ENCODE measurements around the gene ZDHHC21. TPM values are rescaled to one million over a fixed set of nuclear protein-coding genes. Genes with fewer than 3 reads are reported as not detected.

Gene ZDHHC21
- total RNA-seq, 1 experiment from 2014 or later, result 9.9 TPM

DNA sequence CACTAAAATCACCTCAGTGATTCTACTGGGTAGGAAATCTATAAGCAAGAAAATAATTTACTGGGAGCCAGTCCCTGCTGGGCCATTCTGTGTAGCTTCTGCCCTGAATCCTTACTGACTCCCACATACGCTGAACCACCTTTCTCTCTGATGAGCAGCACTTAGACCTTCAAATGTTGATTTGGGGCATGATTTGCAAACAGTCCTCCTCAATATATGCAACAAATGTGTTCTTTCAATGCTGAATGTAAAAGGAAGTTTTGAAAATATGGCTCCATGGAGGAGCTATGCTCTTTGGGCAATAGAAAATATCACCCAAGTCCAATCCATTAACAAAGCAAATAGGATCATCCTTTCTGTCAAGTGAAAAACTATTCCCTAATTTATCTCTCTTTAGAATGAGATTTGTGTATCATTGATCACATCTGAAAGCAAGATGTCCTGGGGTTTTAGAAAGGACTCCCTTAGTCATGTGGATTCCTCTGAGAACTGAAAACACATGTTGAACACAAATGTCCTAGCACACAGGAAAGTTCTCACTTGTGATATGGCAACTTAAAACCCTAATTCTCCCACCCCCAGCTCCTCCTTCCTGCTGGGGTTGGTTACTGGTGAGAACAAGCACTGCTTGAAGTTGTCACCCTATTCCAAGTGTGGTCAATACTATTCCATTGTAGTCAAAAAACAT lies 38.2 kb upstream of the ZDHHC21 start:
- TF ChIP-seq, protein P1, sequence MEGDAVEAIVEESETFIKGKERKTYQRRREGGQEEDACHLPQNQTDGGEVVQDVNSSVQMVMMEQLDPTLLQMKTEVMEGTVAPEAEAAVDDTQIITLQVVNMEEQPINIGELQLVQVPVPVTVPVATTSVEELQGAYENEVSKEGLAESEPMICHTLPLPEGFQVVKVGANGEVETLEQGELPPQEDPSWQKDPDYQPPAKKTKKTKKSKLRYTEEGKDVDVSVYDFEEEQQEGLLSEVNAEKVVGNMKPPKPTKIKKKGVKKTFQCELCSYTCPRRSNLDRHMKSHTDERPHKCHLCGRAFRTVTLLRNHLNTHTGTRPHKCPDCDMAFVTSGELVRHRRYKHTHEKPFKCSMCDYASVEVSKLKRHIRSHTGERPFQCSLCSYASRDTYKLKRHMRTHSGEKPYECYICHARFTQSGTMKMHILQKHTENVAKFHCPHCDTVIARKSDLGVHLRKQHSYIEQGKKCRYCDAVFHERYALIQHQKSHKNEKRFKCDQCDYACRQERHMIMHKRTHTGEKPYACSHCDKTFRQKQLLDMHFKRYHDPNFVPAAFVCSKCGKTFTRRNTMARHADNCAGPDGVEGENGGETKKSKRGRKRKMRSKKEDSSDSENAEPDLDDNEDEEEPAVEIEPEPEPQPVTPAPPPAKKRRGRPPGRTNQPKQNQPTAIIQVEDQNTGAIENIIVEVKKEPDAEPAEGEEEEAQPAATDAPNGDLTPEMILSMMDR (IDR thresholded peaks at IDR 0.05; ENCODE audit: unreplicated experiment), result no peak
- Mint-ChIP-seq H3K9me3 (ENCODE audit: unreplicated experiment) (no peaks in the 10 kb centered on the region), H3K4me3 (ENCODE audit: unreplicated experiment) (no peak overlapping the region), H3K27ac (ENCODE audit: low read depth, unreplicated experiment) (no peak overlapping the region), H3K27me3 (ENCODE audit: insufficient read depth, unreplicated experiment) (peaks cover 68% of the 10 kb centered on the region), H3K4me1 (ENCODE audit: insufficient read depth, unreplicated experiment) (no peaks in the 10 kb centered on the region), H3K36me3 (ENCODE audit: insufficient read depth, unreplicated experiment) (no peaks in the 10 kb centered on the region)
- ChIA-PET POLR2A (no interaction called here), CTCF (no interaction called here)
- intact Hi-C loops (cut with micrococcal nuclease), result no loop called here
- no TSS peak for BruUV-seq (replicated peaks)
- no peak for DNase-seq (ENCODE audit: unreplicated experiment)

DNA sequence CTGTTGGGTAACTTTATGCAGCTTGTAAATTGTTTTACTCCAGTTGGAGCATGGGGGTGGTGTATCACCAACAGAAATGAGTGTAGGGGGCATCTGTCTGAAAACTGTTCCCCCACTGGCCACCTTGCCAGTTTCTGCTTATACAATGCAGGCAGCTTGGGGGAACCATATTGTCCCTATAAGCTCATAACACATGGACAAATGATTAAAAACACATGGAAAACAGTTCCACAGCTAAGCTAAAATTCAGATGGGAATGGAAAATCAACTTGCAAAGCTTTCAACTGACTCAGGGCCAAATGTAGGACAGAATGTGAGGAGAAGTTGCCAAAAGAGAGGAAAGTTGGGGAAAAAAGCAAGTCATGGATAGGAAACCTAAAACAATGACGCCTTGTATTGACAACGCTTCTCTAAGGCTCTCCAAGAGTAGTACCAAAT lies 37.2 kb upstream of the ZDHHC21 start:
- BruUV-seq (replicated peaks), result no TSS peak
- Mint-ChIP-seq H3K4me3 (ENCODE audit: unreplicated experiment) (no peak overlapping the region), H3K9me3 (ENCODE audit: unreplicated experiment) (no peaks in the 10 kb centered on the region), H3K36me3 (ENCODE audit: insufficient read depth, unreplicated experiment) (no peaks in the 10 kb centered on the region), H3K4me1 (ENCODE audit: insufficient read depth, unreplicated experiment) (no peaks in the 10 kb centered on the region), H3K27me3 (ENCODE audit: insufficient read depth, unreplicated experiment) (peaks cover 61% of the 10 kb centered on the region), H3K27ac (ENCODE audit: low read depth, unreplicated experiment) (no peak overlapping the region)
- POLR2A ChIA-PET, result no interaction called here
- intact Hi-C loops (cut with micrococcal nuclease), result no loop called here
- TF ChIP-seq, protein P1 (IDR thresholded peaks at IDR 0.05; ENCODE audit: unreplicated experiment), result no peak
- CTCF ChIA-PET, result interaction anchor here (0.6 kb wide), 1 partner anchor 75 kb away, joined by 3 read pairs; no protein-coding TSS in a partner anchor
- no peak for DNase-seq (ENCODE audit: unreplicated experiment)

DNA sequence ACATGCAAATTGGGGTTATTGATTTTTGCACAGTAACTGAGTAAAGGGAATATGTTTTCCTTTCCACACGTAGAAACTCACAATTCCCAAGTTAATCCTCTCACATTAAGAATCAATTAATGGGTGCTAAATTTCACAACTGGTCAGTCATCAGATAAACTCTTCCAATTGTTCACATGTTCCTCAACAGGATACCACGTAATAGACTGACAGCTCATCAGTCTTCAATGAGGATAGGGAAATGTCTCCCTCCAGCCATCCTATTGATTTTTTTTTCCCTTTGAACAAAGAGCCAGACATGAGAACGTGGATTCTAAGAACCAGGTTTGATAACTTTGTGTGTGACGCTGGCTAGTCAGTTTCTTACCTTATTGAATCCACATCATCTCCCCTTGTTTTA lies 30.1 kb upstream of the ZDHHC21 start:
- Mint-ChIP-seq H3K27me3 (ENCODE audit: insufficient read depth, unreplicated experiment) (peaks cover 79% of the 10 kb centered on the region), H3K9me3 (ENCODE audit: unreplicated experiment) (no peaks in the 10 kb centered on the region), H3K27ac (ENCODE audit: low read depth, unreplicated experiment) (no peak overlapping the region), H3K4me1 (ENCODE audit: insufficient read depth, unreplicated experiment) (no peaks in the 10 kb centered on the region), H3K36me3 (ENCODE audit: insufficient read depth, unreplicated experiment) (no peaks in the 10 kb centered on the region), H3K4me3 (ENCODE audit: unreplicated experiment) (no peak overlapping the region)
- DNase-seq (ENCODE audit: unreplicated experiment), result no peak
- intact Hi-C loops (cut with micrococcal nuclease), result no loop called here
- no TSS peak for BruUV-seq (replicated peaks)
- ChIA-PET CTCF (no interaction called here), POLR2A (no interaction called here)
- TF ChIP-seq, protein P1 (IDR thresholded peaks at IDR 0.05; ENCODE audit: unreplicated experiment), result no peak

DNA sequence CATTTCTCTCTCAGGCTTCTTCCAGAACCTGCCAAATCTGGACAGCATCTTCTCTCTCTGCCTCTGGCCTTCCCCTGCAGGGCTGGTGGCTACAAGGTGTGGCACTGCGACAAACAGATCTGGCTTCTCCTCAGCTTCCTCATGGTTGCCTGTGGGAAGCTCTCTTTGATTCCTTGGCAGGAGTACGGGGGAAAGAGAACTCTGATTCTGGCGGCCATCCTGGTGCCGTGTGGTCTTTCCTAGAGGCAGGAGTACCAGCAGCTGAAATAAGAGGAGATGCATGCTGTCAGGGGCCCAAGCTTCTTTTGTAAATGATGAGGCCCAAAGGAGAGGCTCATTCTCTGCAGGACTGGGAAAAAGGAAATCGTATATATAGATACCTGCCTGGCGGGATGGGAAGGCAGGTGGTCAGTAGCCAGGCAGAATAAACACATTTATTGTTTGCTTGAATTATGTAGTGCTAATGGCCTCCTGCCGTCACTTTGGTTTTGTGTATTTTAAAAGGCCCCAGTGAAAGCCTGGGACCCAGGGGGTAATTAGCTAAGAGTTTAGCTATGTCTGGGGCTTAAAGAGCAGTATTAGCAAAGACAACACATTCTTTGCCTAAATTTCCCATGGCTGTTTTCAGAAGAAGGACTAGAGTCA lies 29.3 kb upstream of the ZDHHC21 start, which contains the start of gene CER1:
Gene CER1 (minus strand): TSS at position 343 of the 645 bp plus-strand sequence. CDS start 61 bp downstream, at position 282.
- H3K27me3 Mint-ChIP-seq (ENCODE audit: insufficient read depth, unreplicated experiment), result peaks cover 79% of the 10 kb centered on the region
- no peaks in the 10 kb centered on the region for H3K9me3 Mint-ChIP-seq (ENCODE audit: unreplicated experiment)
- H3K4me3 Mint-ChIP-seq (ENCODE audit: unreplicated experiment), result no peak within 1 kb of the TSS
- ChIA-PET CTCF (interaction anchor here (0.5 to 0.6 kb wide), 2 partner anchors 42 to 1838 kb away, joined by 3 read pairs; no protein-coding TSS in a partner anchor), POLR2A (no interaction called here)
- TF ChIP-seq, protein P1 (IDR thresholded peaks at IDR 0.05; ENCODE audit: unreplicated experiment), result no peak
- H3K36me3 Mint-ChIP-seq (ENCODE audit: insufficient read depth, unreplicated experiment), result no peaks in the 10 kb centered on the region
- intact Hi-C loops (cut with micrococcal nuclease), result no loop called here
- no peak for DNase-seq (ENCODE audit: unreplicated experiment)
- H3K27ac Mint-ChIP-seq (ENCODE audit: low read depth, unreplicated experiment), result no peak within 1 kb of the TSS
- H3K4me1 Mint-ChIP-seq (ENCODE audit: insufficient read depth, unreplicated experiment), result no peaks in the 10 kb centered on the region
- no TSS peak for BruUV-seq (replicated peaks)
